K562 (cell line): ENCODE results near the gene RHOF. TPM values are rescaled to one million over a fixed set of nuclear protein-coding genes. Genes with fewer than 3 reads are reported as not detected.

Experiments
- ADNP ChIP-seq: fragments of 200-800 bp; sonication (Bioruptor generic); IDR thresholded peaks from 2 replicates; pipeline ENCODE4 v1.6.1; 2016; ENCODE audit warnings: missing genetic modification characterization, missing compliant biosample characterization
- CREM ChIP-seq: IDR thresholded peaks from 2 replicates; pipeline ENCODE4 v1.6.1; 2014; ENCODE audit warnings: antibody characterized with exemption, low read depth
- CXXC5 ChIP-seq: fragments of 250-450 bp; sonication (Bioruptor Pico); IDR thresholded peaks from 2 replicates; pipeline ENCODE4 v1.8.0; 2022; ENCODE audit warnings: inconsistent platforms, mild to moderate bottlenecking, moderate library complexity
- E2F3 ChIP-seq: fragments of 250-450 bp; sonication (Bioruptor Pico); IDR thresholded peaks from 2 replicates; pipeline ENCODE4 v1.4.0; 2020; ENCODE audit warnings: mild to moderate bottlenecking
- EP300 ChIP-seq: IDR thresholded peaks from 2 replicates; pipeline ENCODE4 v1.6.1; 2012; ENCODE audit warnings: low read length, improper control_type of control experiment
- HIVEP1 ChIP-seq: fragments of 250-450 bp; sonication (Bioruptor Pico); IDR thresholded peaks from 2 replicates; pipeline ENCODE4 v1.4.0; 2020; ENCODE audit warnings: mild to moderate bottlenecking
- KDM5B ChIP-seq: fragments of 200-600 bp; sonication (generic); IDR thresholded peaks from 2 replicates; pipeline ENCODE4 v1.6.1; 2012; ENCODE audit warnings: low read depth, mild to moderate bottlenecking, moderate library complexity, low read length, control low read depth, inconsistent platforms; ENCODE audit not compliant: insufficient replicate concordance
- POLR2B ChIP-seq: fragments of 450-650 bp; IDR thresholded peaks from 2 replicates; pipeline ENCODE4 v1.6.1; 2018; ENCODE audit warnings: low read depth; ENCODE audit not compliant: partially characterized antibody
- PRPF4 ChIP-seq: fragments of 200-400 bp; formaldehyde crosslinking; IDR thresholded peaks from one replicate; pipeline ENCODE4 v1.6.1; 2017; ENCODE audit warnings: low read length, low read depth, mild to moderate bottlenecking; ENCODE audit not compliant: insufficient read depth, poor library complexity, severe bottlenecking
- ZBTB33 ChIP-seq: sonication (generic); formaldehyde crosslinking; IDR thresholded peaks from 2 replicates; pipeline ENCODE4 v1.8.1; 2023; ENCODE audit warnings: mild to moderate bottlenecking, missing genetic modification reagents
- ZNF282 ChIP-seq: sonication (generic); formaldehyde crosslinking; IDR thresholded peaks from 2 replicates; pipeline ENCODE4 v1.8.1; 2023; ENCODE audit warnings: missing genetic modification reagents
- ZNF3 ChIP-seq: fragments of 250-450 bp; sonication (Bioruptor Pico); IDR thresholded peaks from 2 replicates; pipeline ENCODE4 v1.5.0; 2021; ENCODE audit warnings: mild to moderate bottlenecking, moderate library complexity
- ZNF740 ChIP-seq, 3 experiments: fragments of 200-800 bp in 1 of 3; sonication (Bioruptor generic) in 1 of 3; sonication (generic) in 1 of 3; formaldehyde crosslinking in 1 of 3; IDR thresholded peaks; 2 replicates each; pipeline versions ENCODE4 v1.6.1 to v1.8.0; 2016 to 2022; ENCODE audit warnings: mild to moderate bottlenecking in 2 of 3, missing compliant biosample characterization in 2 of 3, missing genetic modification characterization in 2 of 3, missing genetic modification reagents in 1 of 3
- ZSCAN32 ChIP-seq: fragments of 450-650 bp; formaldehyde crosslinking; IDR thresholded peaks from 2 replicates; pipeline ENCODE4 v1.4.0; 2020; ENCODE audit warnings: mild to moderate bottlenecking, moderate library complexity
- polyA plus RNA-seq, 8 experiments: library from polyadenylated mRNA; depleted of rRNA in 4 of 8; stranded (reverse) in 5 of 8; unstranded in 3 of 8; fragments of >200 nt; fragmentation: Nextera tagmentation in 2 of 8; fragmentation: Illumina TruSeq in 1 of 8; extraction: Ambion mirVana in 2 of 8; extraction: Trizol in 1 of 8; gene quantifications; 2 replicates each; pipeline versions ENCODE4 v1.2.1 to v1.2.3, GENCODE V29; 2011 to 2014; ENCODE audit warnings: inconsistent platforms in 1 of 8, missing spikeins in 1 of 8
- total RNA-seq, 7 experiments: library from RNA; depleted of rRNA in 6 of 7; stranded (reverse); fragments of >200 nt in 6 of 7; fragmentation: Illumina TruSeq in 2 of 7; extraction: Trizol in 2 of 7; gene quantifications; 2 replicates each; pipeline versions ENCODE4 v1.2.1 to v1.2.3, GENCODE V29; 2011 to 2021; ENCODE audit warnings: low replicate concordance in 1 of 7
- TF ChIP-seq, protein P1 (sequence below): fragments of 450-650 bp; IDR thresholded peaks from 2 replicates; pipeline ENCODE4 v1.6.1; 2016; ENCODE audit warnings: low read depth

RHOF gene
- total and polyA plus RNA-seq, 9 of the 15 experiments (the other 6 are each of a cell fraction or from before 2014, with no cell fraction given), result 0.13 to 10.1 (median 4.0) TPM

DNA sequence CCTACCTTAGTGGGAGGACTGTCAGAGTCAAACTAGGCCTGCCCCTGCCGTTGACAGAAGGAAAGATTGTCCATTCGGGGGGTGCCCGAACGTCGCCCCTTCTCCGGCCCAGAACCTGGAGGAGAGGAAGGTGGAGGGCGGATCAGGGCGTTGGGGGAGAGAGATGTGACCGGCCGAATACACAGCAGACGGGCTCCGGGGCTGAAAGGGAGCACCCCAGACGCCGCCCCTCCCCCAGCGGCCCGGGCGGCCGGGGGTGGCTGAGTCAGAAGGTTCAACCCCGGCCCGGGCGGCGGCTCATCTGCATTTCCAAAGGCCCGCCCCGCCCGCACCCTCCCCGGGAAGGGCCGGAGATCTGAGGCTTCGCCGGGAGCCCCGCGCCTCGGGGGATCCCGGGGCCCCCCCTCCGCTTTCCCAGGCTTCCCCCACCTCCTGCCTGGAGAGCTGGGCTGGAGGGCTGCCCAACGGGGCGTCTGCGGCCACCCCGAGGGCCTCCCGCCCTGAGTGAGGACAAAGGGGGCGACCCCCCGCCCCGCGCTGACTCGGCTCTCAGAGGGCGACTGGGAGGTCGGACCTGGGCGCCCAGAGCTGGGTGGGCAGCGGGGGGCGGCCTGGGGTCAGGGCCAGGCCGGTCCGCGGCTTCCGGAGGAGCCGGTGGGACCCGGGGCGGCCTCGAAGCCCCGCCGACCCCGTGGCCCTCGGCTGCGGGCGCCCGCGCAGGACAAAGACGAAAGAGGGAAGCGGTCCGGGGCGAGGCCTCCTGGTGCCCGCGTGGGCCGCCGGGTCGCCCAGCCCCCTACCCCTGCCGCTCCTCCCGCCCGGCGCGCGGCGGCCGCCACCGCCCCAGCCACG is 6.6 kb upstream of the RHOF start (continued):
- TF ChIP-seq, protein P1, sequence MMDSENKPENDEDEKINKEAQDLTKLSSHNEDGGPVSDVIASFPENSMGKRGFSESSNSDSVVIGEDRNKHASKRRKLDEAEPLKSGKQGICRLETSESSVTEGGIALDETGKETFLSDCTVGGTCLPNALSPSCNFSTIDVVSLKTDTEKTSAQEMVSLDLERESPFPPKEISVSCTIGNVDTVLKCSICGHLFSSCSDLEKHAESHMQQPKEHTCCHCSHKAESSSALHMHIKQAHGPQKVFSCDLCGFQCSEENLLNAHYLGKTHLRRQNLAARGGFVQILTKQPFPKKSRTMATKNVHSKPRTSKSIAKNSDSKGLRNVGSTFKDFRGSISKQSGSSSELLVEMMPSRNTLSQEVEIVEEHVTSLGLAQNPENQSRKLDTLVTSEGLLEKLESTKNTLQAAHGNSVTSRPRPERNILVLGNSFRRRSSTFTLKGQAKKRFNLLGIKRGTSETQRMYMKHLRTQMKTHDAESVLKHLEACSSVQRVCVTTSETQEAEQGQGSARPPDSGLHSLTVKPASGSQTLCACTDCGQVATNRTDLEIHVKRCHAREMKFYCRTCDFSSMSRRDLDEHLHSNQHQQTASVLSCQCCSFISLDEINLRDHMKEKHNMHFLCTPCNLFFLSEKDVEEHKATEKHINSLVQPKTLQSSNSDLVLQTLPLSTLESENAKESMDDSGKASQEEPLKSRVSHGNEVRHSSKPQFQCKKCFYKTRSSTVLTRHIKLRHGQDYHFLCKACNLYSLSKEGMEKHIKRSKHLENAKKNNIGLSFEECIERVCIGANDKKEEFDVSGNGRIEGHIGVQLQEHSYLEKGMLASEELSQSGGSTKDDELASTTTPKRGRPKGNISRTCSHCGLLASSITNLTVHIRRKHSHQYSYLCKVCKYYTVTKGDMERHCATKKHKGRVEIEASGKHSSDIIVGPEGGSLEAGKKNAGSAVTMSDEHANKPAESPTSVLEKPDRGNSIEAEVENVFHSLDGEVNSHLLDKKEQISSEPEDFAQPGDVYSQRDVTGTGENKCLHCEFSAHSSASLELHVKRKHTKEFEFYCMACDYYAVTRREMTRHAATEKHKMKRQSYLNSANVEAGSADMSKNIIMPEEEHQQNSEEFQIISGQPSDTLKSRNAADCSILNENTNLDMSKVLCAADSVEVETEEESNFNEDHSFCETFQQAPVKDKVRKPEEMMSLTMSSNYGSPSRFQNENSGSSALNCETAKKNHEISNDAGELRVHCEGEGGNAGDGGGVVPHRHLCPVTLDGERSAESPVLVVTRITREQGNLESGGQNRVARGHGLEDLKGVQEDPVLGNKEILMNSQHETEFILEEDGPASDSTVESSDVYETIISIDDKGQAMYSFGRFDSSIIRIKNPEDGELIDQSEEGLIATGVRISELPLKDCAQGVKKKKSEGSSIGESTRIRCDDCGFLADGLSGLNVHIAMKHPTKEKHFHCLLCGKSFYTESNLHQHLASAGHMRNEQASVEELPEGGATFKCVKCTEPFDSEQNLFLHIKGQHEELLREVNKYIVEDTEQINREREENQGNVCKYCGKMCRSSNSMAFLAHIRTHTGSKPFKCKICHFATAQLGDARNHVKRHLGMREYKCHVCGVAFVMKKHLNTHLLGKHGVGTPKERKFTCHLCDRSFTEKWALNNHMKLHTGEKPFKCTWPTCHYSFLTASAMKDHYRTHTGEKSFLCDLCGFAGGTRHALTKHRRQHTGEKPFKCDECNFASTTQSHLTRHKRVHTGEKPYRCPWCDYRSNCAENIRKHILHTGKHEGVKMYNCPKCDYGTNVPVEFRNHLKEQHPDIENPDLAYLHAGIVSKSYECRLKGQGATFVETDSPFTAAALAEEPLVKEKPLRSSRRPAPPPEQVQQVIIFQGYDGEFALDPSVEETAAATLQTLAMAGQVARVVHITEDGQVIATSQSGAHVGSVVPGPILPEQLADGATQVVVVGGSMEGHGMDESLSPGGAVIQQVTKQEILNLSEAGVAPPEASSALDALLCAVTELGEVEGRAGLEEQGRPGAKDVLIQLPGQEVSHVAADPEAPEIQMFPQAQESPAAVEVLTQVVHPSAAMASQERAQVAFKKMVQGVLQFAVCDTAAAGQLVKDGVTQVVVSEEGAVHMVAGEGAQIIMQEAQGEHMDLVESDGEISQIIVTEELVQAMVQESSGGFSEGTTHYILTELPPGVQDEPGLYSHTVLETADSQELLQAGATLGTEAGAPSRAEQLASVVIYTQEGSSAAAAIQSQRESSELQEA, result no peak
- peak; percentile 96 for TF ChIP-seq ZNF740 (CRISPR knock-in tag; IDR thresholded peaks at IDR 0.05)
- TF ChIP-seq ZNF740 (tag; IDR thresholded peaks at IDR 0.05), result peak in 1 of 2 experiments; percentile 68; a peak in 1 of 4 replicates
- no peak for TF ChIP-seq E2F3 (CRISPR knock-in tag)
- no peak for TF ChIP-seq ZNF3
- peak; percentile 68 for TF ChIP-seq POLR2B
- peak; percentile 74; the same call in 1 of the 2 replicates for TF ChIP-seq HIVEP1 (CRISPR knock-in tag)
- no peak for TF ChIP-seq ZBTB33 (CRISPR knock-in tag)
- no peak; the same call in 1 of the 2 replicates for TF ChIP-seq EP300
- 0 out of 2 replicates have a peak, but pooled peaks have one; percentile 73 for TF ChIP-seq ZNF282 (CRISPR knock-in tag)
- TF ChIP-seq CREM, result peak; percentile 75
- TF ChIP-seq ZSCAN32 (CRISPR knock-in tag), result no peak; the same call in 1 of the 2 replicates
- peak; percentile 52; the same call in 1 of the 2 replicates for TF ChIP-seq CXXC5 (CRISPR knock-in tag)
- TF ChIP-seq KDM5B, result peak; percentile 34
- no peak for TF ChIP-seq ADNP (tag)
- TF ChIP-seq PRPF4, result peak; percentile 87
